ENCODE data around the gene EIF4A3. TPM values are rescaled to one million over a fixed set of nuclear protein-coding genes. Genes with fewer than 3 reads are reported as not detected.

EIF4A3 gene
- polyA plus RNA-seq, 1 of the 3 experiments (the other 2 are of a cell fraction): 335 TPM

DNA sequence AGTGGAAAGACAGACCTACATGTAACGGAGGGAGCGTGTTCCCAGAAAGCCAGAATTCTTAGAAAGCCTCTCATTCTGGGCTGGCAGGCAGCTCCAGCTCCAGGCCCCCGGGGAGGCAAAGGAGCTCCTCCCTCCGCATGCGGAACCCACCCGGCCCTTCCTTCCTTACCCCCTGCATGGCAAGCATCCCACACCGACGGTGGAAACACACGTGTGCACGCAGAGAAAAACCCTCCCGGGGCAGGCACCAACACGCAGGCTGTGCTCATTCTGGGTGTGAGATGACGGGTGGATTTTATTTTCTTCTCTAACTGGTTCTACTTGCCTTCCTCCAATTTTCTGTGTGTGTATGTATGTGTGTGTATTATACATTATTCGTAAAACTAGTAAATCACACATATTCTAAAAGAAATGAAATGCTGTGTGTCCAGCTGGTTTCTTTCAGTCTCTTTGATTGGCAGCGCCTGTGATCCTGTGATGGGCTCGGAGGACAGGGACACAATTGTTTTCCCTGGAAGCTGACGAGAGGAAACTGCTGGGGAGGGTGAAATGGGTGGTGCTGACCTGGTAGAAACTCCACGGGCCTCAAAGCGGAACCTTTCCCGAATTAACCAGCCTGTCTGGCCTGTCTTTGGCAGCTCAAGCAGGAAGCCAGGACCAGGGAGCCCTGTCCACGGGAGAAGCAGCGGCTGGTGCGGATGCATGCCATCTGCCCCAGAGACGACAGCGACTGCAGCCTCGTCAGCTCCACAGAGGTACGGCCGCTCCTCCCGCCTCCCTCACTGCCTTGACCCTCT is 45.1 kb upstream of the EIF4A3 start:
- Histone ChIP-seq H4K20me1 (ENCODE audit: insufficient read depth) (no peaks in the 10 kb centered on the region), H2AFZ (ENCODE audit: low read depth) (no peak overlapping the region), H3F3A (replicated peaks; ENCODE audit: insufficient read depth) (no peaks in the 10 kb centered on the region), H3K36me3 (replicated peaks in 1 of 2; ENCODE audit: control insufficient read depth in 1 of 2, insufficient read depth in 2 of 2, low read length in 1 of 2) (no peaks in the 10 kb centered on the region), H3K27me3 (ENCODE audit: insufficient read depth) (0 out of 2 replicates have a peak, but pooled peaks cover 9% of the 10 kb centered on the region), H3K79me2 (ENCODE audit: insufficient read depth) (no peaks in the 10 kb centered on the region), H3K27ac (ENCODE audit: low read depth in 2 of 2, low read length in 1 of 2) (no peak overlapping the region), H3K4me1 (ENCODE audit: control insufficient read depth in 1 of 2, insufficient read depth in 2 of 2, low read depth in 1 of 2, low read length in 1 of 2) (no peaks in the 10 kb centered on the region), H3K4me3 (ENCODE audit: low read depth in 2 of 2, low read length in 1 of 2) (no peak overlapping the region), H3K4me2 (no peak overlapping the region), H3K9me2 (no peaks in the 10 kb centered on the region), H3K9ac (no peak overlapping the region), H3K9me3 (no peaks in the 10 kb centered on the region)
- TF ChIP-seq YY1 (IDR thresholded peaks at IDR 0.05; ENCODE audit: low read depth): no peak
- TF ChIP-seq, protein P1, sequence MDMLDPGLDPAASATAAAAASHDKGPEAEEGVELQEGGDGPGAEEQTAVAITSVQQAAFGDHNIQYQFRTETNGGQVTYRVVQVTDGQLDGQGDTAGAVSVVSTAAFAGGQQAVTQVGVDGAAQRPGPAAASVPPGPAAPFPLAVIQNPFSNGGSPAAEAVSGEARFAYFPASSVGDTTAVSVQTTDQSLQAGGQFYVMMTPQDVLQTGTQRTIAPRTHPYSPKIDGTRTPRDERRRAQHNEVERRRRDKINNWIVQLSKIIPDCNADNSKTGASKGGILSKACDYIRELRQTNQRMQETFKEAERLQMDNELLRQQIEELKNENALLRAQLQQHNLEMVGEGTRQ (IDR thresholded peaks at IDR 0.05; ENCODE audit: borderline replicate concordance, low read depth, low read length): no peak
- TF ChIP-seq TEAD4 (IDR thresholded peaks at IDR 0.05; ENCODE audit: borderline replicate concordance, insufficient read depth): no peak
- ChIA-PET CTCF (interaction anchor here (0.7 to 2.0 kb wide), 4 partner anchors 9 to 910 kb away, joined by 3 to 6 read pairs (median 4); no protein-coding TSS in a partner anchor), POLR2A (no interaction called here)
- WGBS (ENCODE audit: low lambda C conversion rate): 77% methylated on average over 22 of the region's 29 CpGs
- DNase-seq: no peak

DNA sequence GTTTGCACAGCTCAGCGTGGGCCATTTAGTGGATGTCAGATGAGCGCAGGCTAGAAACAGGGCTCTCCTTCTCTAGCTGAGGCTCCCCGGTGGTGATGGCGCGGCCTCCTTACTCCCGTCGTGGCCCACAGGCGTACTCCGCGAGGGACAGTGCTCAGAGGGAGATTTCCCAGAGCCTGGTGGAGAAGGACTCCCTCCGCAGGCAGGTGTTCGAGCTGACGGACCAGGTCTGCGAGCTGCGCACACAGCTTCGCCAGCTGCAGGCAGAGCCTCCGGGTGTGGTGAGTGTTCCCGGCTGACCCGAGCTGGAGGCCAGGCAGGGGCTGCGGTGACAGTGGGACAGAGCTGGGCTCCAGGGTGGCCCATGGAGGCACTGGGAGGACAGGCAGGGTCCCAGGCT is 44.3 kb upstream of the EIF4A3 start:
- H3K4me1 ChIP-seq (ENCODE audit: control insufficient read depth in 1 of 2, insufficient read depth in 2 of 2, low read depth in 1 of 2, low read length in 1 of 2): no peaks in the 10 kb centered on the region
- H4K20me1 ChIP-seq (ENCODE audit: insufficient read depth): no peaks in the 10 kb centered on the region
- H3K9me3 ChIP-seq: no peaks in the 10 kb centered on the region
- no peak overlapping the region for H3K9ac ChIP-seq
- no peaks in the 10 kb centered on the region for H3K9me2 ChIP-seq
- no peaks in the 10 kb centered on the region for H3K36me3 ChIP-seq (replicated peaks in 1 of 2; ENCODE audit: control insufficient read depth in 1 of 2, insufficient read depth in 2 of 2, low read length in 1 of 2)
- DNase-seq: no peak
- ChIA-PET CTCF (interaction anchor here (1.1 to 2.0 kb wide), 3 partner anchors 8 to 911 kb away, joined by 3 to 6 read pairs (median 4); no protein-coding TSS in a partner anchor), POLR2A (no interaction called here)
- no peaks in the 10 kb centered on the region for H3F3A ChIP-seq (replicated peaks; ENCODE audit: insufficient read depth)
- 0 out of 2 replicates have a peak, but pooled peaks cover 9% of the 10 kb centered on the region for H3K27me3 ChIP-seq (ENCODE audit: insufficient read depth)
- H3K4me2 ChIP-seq: no peak overlapping the region
- H3K79me2 ChIP-seq (ENCODE audit: insufficient read depth): no peaks in the 10 kb centered on the region
- TF ChIP-seq, protein P2, sequence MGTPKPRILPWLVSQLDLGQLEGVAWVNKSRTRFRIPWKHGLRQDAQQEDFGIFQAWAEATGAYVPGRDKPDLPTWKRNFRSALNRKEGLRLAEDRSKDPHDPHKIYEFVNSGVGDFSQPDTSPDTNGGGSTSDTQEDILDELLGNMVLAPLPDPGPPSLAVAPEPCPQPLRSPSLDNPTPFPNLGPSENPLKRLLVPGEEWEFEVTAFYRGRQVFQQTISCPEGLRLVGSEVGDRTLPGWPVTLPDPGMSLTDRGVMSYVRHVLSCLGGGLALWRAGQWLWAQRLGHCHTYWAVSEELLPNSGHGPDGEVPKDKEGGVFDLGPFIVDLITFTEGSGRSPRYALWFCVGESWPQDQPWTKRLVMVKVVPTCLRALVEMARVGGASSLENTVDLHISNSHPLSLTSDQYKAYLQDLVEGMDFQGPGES (IDR thresholded peaks at IDR 0.05; ENCODE audit: low read depth, low read length): no peak
- TF ChIP-seq, protein P3, sequence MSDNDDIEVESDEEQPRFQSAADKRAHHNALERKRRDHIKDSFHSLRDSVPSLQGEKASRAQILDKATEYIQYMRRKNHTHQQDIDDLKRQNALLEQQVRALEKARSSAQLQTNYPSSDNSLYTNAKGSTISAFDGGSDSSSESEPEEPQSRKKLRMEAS (IDR thresholded peaks at IDR 0.05; ENCODE audit: low read depth): no peak
- TF ChIP-seq YY1 (IDR thresholded peaks at IDR 0.05; ENCODE audit: low read depth): no peak
- TF ChIP-seq, protein P4, sequence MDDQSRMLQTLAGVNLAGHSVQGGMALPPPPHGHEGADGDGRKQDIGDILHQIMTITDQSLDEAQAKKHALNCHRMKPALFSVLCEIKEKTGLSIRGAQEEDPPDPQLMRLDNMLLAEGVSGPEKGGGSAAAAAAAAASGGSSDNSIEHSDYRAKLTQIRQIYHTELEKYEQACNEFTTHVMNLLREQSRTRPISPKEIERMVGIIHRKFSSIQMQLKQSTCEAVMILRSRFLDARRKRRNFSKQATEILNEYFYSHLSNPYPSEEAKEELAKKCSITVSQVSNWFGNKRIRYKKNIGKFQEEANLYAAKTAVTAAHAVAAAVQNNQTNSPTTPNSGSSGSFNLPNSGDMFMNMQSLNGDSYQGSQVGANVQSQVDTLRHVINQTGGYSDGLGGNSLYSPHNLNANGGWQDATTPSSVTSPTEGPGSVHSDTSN (IDR thresholded peaks at IDR 0.05): no peak
- TF ChIP-seq, protein P5, sequence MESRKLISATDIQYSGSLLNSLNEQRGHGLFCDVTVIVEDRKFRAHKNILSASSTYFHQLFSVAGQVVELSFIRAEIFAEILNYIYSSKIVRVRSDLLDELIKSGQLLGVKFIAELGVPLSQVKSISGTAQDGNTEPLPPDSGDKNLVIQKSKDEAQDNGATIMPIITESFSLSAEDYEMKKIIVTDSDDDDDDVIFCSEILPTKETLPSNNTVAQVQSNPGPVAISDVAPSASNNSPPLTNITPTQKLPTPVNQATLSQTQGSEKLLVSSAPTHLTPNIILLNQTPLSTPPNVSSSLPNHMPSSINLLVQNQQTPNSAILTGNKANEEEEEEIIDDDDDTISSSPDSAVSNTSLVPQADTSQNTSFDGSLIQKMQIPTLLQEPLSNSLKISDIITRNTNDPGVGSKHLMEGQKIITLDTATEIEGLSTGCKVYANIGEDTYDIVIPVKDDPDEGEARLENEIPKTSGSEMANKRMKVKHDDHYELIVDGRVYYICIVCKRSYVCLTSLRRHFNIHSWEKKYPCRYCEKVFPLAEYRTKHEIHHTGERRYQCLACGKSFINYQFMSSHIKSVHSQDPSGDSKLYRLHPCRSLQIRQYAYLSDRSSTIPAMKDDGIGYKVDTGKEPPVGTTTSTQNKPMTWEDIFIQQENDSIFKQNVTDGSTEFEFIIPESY (IDR thresholded peaks at IDR 0.05; ENCODE audit: borderline replicate concordance, low read depth): no peak
- TF ChIP-seq, protein P6, sequence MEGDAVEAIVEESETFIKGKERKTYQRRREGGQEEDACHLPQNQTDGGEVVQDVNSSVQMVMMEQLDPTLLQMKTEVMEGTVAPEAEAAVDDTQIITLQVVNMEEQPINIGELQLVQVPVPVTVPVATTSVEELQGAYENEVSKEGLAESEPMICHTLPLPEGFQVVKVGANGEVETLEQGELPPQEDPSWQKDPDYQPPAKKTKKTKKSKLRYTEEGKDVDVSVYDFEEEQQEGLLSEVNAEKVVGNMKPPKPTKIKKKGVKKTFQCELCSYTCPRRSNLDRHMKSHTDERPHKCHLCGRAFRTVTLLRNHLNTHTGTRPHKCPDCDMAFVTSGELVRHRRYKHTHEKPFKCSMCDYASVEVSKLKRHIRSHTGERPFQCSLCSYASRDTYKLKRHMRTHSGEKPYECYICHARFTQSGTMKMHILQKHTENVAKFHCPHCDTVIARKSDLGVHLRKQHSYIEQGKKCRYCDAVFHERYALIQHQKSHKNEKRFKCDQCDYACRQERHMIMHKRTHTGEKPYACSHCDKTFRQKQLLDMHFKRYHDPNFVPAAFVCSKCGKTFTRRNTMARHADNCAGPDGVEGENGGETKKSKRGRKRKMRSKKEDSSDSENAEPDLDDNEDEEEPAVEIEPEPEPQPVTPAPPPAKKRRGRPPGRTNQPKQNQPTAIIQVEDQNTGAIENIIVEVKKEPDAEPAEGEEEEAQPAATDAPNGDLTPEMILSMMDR (IDR thresholded peaks at IDR 0.05): no peak
- no peak for TF ChIP-seq RCOR1 (IDR thresholded peaks at IDR 0.05; ENCODE audit: low read length)
- TF ChIP-seq JUND (IDR thresholded peaks at IDR 0.05): no peak
- TF ChIP-seq, protein P1 (IDR thresholded peaks at IDR 0.05; ENCODE audit: borderline replicate concordance, low read depth, low read length): no peak
- 94% methylated on average over 20 of the region's 20 CpGs for WGBS (ENCODE audit: low lambda C conversion rate)
- no peak overlapping the region for H3K4me3 ChIP-seq (ENCODE audit: low read depth in 2 of 2, low read length in 1 of 2)
- no peak overlapping the region for H2AFZ ChIP-seq (ENCODE audit: low read depth)
- H3K27ac ChIP-seq (ENCODE audit: low read depth in 2 of 2, low read length in 1 of 2): no peak overlapping the region
